ENCODE data around the gene DNASE2. TPM values are rescaled to one million over a fixed set of nuclear protein-coding genes. Genes with fewer than 3 reads are reported as not detected.

The DNASE2 gene
- total RNA-seq, 1 donor from 2014 or later, result 32.6 TPM

DNA sequence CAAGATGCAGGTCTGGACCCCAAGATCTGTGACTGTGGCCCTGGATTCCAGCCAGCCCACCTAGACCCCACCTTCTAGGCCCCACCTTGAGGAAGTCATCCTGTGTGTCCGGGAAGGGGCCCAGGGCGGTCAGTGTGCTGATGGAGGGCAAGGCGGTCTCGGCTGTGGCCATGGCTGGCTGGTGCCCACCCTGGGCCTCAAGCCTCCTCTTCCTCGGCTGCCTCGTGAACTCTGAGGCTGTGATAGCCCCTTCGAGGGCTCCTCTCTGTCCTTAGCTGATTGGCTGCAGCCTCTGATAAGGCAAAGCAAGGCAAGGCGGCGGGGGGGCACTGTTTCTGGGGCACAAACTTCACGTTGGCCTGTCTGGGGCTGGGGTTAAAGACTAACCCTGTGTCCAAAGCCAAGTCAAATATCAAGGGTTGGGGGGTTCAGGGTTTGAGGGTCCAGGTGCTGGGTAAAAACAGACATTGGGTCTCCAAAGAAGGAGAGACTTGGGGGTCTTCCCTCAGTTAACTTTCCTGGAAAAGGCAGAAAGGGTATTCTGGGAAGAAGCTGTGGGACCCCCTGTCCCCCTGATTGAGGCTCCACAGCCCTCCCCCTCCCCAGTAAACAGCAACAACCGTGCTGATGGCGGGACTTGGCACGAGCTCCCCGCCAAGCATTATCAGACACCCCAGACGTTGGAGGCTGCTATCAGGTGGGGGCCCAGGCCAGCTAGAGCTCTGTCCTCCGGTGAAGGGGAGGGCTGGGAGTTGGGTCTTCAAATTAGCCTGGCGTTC is 5.9 kb upstream of the DNASE2 start, which contains the start of gene KLF1:
Gene KLF1 (minus strand): TSS at position 233 of the 779 bp plus-strand sequence. CDS start 61 bp downstream, at position 172.
- intact Hi-C loops (cut with micrococcal nuclease), result no loop called here

DNA sequence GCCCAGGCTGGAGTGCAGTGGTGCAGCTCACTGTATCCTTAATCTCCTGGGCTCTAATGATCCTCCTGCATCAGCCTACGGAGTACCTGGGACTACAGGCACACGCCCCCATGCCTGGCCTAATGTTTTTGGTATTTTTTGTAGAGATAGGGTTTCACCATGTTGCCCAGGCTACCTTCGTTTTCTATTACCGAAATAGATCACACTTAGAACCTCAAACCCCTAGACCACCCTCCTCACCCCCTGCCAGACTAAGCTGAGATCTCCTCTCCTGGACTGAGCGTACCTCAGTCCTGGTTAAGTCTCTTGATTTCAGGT is 5.4 kb upstream of the DNASE2 start:
- intact Hi-C loops (cut with micrococcal nuclease), result no loop called here

DNA sequence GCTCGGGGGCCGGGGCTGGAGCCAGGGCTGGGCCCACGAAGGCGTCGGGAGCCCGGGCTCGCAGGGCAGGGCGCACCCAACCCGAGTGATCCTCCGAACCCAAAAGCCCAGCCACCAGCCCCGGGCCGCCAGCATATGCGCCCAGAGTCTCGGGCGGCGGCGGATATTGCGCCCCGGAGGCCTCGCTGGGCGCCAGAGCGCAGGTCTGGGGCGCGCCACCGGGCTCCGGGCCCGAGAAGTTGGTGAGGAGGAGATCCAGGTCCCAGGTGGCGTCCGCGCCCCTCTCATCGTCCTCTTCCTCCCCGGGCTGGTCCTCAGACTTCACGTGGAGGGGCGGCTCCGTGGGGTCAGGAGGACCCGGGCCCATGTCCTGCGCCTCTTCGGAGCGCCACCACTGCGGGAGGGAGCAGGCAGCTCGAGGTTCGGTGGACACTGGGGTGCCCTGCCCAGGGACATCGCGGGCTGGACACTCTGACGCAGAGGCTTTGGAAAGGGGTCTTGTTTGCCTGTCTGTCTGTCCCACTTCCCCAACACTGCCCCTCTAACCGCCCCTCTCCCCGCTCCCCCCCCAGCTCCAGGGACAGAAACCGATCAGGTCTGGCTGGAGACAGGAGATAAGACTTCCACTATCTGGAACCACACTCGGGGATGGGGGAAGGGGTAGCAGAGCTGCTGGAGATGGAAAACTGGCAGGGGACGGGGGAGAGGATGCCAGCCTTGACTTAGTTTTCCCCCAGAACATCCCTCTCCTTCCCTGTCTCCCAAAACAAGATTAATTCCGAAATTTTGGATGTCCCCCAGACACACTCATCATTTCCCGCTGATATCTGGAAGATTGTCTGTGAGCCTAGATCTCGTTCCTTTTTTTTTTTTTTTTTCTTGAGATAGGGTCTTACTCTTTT is 4.8 kb upstream of the DNASE2 start:
- intact Hi-C loops (cut with micrococcal nuclease), result loop anchor here (1.0 kb wide), 4 partner anchors 33 to 79 kb away; partner anchors contain the start of genes FARSA, RAD23A and SYCE2

DNA sequence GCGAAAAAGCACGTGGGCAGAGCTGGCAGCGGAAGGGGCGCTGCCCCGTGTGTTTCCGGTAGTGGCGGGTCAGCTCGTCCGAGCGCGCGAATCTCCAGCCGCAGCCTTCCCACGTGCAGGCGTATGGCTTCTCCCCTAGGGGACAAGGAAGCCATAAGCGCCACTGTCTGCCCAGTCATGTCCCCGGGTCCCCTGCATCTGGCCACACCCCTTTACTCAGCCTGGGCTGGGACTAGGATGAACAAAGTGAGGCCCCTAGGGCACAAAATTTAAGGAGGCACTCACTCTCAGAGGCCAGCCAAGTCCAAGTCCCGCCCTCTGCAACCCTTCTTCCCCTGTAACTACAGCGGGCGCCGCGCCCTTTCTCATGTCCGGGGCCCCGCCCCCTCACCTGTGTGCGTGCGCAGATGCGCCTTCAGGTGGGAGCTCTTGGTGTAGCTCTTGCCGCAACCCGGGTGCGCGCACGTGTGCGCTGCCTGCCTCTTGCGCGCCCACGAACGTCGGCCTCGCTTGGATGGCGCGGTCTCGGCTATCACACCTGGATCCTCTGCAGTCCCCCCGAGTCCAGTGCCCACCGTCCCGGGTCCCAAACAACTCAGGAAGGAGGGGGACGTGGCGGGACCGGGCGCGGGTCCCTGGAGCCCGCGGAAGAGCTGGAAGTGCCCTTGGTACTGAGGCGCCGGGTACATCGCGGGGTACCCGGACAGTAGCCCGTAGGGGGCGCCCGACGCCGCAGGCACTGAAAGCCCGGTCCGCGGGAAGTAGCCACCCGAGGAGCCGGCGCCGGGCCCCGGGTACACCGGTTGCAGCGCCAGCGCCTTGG is 3.9 kb upstream of the DNASE2 start:
- intact Hi-C loops (cut with micrococcal nuclease), result loop anchor here (1.0 kb wide), 4 partner anchors 34 to 80 kb away; partner anchors contain the start of genes FARSA, RAD23A and SYCE2

DNA sequence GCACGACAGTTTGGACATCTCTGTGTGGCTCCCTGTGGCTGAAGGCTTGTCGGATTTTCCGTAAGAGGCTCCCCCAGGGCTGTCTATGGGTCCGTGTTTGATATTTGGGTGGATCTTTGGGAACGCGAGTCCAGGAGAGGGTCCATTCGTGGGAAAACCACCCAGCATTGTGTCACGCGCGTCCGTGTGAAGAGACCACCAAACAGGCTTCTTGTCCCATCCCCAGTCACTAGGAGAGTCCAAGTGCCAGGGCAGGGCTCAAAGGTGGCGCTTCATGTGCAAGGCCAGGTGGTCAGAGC is 3.3 kb upstream of the DNASE2 start:
- intact Hi-C loops (cut with micrococcal nuclease), result no loop called here

DNA sequence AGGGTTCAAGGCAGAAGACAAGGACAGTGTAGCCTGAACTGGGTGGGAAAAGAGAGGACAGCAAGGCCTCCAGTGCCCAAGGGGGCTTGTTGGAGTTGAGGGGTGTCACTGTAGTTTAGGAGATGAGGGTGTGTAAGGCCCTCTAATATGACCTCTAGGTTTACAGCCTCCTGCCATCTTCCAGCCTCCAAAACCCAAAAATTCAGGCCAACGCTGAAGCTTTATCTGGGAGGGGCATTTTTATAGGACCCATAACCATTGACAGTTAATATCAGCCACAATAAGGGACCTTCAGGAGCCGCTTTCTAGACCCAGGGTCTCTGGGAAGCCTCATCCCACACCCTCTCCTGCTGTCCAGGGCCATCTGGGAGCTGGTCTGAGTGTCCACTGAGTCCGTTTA is 3.0 kb upstream of the DNASE2 start:
- intact Hi-C loops (cut with micrococcal nuclease), result no loop called here

DNA sequence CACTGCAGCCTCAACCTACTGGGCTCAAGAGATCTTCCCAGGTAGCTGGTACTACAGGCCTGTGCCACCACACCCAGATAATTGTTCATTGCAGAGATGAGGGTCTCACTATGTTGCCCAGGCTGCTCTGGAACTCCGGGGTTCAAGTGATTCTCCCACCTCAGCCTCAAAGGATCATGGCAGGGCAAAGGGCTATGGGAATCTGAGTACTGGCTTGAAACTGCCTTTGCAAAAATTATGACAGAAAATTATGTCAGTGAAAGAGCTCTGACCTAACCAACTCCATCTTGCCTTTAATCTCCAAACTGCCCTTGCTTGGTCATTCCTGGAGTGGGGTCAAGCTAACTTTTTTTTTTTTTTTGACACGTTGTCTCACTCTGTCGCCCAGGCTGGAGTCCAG is 1.3 kb upstream of the DNASE2 start:
- intact Hi-C loops (cut with micrococcal nuclease), result no loop called here

DNA sequence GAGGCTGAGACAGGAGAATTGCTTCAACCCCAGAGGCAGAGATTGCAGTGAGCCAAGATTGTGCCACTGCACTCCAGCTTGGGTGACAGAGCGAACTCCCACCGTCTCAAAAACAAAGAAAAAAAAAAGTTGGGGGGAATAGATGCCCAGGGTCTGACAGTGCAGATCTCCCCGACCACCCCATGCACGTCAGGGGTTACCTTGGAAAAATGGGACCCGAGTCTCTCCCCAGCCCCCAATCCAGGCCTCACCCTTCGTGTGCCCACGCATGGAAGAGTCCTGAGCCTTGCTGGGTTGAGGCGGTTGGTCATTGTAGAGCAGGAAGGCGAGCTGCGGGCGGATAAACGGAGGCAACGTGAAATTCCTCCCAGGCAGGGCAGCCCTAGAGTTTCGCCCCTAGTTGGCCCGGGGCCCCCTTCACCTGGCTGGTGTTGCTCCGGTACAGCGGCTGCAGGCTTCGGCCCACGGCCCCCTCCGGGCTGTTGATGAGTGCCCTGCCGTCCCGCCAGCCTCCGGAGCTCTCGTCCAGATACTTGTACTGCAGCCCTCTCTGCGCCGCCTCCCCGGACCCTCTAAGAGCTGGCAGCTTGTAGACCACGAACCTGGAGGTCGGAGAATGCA is 588 bp downstream of the DNASE2 start:
- intact Hi-C loops (cut with micrococcal nuclease), result loop anchor here (1.0 kb wide), 3 partner anchors 7 to 13 kb away; no protein-coding TSS in a partner anchor

DNA sequence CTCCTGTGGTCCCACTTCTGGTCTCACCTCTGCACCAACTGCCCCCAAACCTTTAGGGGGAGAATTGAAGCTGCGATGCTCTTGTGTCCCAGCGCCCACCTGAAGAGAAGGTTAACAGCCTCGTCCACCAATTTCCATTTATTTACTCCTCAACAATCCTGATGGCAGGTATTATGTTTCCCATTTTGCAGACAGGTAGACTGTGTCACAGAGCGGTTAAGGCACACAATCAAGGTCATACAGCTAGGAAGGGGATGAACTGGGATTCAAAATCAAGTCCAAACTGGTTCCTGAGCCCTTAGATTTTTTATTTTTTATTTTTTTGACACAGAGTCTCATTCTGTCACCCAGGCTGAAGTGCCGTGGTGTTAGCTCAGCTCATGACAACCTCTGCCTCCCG is 6.2 kb downstream of the DNASE2 start:
- intact Hi-C loops (cut with micrococcal nuclease), result no loop called here

DNA sequence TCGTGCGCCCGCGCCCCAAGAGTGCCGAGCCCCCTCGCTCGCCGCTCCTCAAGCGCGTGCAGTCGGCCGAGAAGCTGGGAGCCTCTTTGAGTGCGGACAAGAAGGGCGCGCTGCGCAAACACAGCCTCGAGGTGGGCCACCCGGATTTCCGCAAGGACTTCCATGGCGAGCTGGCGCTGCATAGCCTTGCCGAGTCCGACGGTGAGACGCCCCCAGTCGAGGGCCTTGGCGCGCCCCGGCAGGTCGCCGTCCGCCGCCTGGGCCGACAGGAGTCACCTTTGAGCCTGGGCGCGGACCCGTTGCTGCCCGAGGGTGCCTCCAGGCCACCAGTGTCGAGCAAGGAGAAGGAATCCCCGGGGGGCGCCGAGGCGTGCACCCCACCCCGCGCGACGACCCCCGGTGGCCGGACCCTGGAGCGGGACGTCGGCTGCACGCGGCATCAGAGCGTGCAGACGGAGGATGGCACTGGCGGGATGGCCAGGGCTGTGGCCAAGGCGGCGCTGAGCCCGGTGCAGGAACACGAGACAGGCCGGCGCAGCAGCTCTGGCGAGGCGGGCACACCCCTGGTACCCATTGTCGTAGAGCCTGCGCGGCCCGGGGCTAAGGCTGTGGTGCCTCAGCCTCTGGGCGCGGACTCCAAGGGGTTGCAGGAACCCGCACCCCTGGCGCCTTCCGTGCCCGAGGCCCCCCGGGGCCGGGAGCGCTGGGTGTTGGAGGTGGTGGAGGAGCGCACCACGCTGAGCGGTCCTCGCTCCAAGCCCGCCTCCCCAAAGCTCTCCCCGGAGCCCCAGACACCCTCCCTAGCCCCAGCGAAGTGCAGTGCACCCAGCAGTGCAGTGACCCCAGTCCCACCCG is 7.1 kb downstream of the DNASE2 start:
- intact Hi-C loops (cut with micrococcal nuclease), result loop anchor here (1.0 kb wide), 1 partner anchor 7 kb away; the partner anchor contains the start of gene DNASE2

DNA sequence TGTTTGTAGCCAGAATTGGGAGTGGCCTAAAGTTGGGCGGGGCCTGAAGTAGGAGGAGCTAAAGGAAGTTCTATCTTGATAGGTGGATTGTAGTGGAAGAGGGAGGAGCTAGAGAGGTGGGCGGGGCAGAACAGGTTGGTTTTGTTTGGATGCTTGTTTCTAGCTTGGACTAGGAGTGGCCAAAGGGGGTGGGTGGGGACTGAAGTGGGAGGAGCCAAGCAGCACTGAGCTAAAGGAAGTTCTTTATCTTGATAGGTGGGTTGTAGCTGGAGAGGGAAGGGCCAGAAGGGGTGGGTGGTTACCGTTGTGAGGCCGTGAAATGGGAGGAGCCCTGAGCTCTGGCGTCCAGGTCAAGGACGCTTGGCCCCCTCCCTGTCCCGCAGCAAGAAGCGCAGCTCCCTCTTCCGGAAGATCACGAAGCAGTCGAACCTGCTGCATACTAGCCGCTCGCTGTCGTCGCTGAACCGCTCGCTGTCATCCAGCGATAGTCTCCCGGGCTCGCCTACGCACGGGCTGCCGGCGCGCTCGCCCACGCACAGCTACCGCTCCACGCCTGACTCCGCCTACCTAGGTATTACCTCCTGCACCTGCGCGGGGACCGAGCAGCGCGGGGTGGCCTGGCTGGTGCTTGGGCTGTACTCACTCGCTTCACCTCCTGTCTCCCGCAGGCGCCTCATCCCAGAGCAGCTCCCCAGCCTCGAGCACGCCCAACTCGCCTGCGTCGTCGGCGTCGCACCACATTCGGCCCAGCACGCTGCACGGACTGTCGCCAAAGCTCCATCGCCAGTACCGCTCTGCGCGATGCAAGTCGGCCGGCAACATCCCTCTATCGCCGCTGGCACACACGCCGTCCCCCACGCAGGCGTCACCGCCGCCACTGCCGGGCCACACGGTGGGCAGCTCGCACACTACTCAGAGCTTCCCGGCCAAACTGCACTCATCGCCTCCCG is 8.0 kb downstream of the DNASE2 start:
- intact Hi-C loops (cut with micrococcal nuclease), result loop anchor here (1.0 kb wide), 1 partner anchor 8 kb away; the partner anchor contains the start of gene DNASE2

DNA sequence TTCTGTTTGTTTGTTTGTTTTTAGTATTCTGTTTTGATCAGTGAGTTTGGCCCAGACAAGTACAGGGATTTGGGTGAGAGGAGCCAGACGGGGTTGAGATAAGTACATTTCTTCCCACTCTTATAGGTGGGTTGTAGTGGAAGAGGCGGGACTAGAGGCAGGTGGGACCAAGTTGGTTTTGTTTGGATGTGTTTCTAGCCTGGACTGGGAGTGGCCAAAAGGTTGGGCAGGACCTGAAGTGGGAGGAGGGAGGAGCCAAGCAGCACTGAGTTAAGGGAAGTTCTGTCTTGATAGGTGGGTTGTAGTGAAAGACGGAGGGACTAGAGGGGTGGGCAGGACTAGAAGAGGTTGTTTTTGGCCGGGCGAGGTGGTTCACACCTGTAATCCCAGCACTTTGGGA is 9.0 kb downstream of the DNASE2 start:
- intact Hi-C loops (cut with micrococcal nuclease), result no loop called here

DNA sequence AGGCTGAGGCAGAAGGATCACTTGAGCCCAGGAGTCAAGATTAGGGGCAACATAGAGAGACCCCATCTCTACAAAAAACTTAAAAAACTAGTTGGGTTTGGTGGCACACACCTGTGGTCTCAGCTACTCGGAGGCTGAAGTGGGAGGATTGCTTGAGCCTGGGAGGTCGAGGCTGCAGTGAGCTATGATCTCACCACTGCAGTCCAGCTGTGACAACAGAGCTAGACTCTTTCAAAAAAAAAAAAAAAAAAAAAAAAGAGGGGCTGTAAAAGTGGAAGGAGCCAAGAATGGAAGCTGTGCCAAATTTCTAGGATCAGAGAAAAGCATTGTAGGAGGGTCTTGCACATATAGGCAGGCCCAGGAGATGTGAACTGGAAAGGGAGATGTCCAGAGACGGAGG is 9.6 kb downstream of the DNASE2 start:
- intact Hi-C loops (cut with micrococcal nuclease), result no loop called here

DNA sequence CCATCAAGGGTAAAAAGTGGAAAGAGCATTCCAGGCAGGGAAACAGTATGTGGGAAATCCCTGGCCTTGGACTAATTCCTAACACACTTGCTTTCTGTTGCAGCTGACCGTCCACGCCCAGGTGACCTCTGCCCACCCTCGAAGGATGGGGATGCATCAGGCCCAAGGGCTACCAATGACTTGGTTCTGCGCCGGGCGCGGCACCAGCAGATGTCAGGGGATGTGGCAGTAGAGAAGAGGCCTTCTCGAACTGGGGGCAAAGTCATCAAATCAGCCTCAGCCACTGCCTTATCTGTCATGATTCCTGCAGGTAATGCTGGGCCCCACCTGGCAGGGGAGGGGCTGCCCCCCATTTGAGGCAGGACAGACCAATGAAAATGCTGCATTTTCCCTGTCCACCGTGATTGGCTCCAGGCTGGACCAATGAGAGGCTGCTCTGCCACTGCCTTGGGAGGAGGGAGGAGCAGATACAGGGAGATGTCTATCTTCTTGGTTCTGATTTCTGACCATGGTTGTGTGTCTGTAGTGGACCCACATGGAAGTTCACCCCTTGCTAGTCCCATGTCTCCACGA is 12.6 kb downstream of the DNASE2 start:
- intact Hi-C loops (cut with micrococcal nuclease), result no loop called here

DNA sequence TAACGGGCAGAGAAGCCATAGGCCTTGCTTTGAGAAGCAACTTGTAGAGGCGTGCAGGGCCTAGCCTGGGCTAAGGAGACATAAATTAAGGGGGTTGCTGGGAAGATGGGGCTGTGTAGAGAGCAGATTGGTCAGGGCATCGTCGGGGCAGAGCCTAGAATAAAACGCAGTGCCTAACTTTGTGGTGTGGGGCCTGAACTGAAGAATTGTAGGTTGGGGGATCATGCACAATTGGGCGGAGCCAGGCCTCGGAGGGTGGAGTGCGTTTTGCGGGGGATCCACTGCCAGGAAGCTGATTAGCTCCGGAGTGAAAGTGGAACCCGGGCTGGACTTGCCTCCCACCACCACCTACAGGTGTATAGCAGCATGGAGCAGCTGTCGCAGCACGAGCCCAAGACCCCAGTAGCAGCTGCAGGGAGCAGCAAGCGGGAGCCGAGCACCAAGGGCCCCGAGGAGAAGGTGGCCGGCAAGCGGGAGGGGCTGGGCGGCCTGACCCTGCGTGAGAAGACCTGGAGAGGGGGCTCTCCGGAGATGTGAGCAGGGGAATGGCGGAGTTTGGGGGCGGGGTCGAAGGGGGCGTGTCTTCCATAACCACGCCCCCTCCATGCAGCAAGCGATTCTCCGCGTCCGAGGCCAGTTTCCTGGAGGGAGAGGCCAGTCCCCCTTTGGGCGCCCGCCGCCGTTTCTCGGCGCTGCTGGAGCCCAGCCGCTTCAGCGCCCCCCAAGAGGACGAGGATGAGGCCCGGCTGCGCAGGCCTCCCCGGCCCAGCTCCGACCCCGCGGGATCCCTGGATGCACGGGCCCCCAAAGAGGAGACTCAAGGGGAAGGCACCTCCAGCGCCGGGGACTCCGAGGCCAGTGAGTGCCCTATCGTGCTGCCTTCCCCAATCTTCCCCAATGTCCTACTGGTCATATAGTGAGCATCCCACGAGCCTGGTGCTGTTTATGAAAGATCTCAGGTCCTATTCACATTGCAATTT is 13.8 kb downstream of the DNASE2 start:
- intact Hi-C loops (cut with micrococcal nuclease), result loop anchor here (1.0 to 2.0 kb wide), 3 partner anchors 14 to 24 kb away; partner anchors contain the start of genes DNASE2 and GCDH

DNA sequence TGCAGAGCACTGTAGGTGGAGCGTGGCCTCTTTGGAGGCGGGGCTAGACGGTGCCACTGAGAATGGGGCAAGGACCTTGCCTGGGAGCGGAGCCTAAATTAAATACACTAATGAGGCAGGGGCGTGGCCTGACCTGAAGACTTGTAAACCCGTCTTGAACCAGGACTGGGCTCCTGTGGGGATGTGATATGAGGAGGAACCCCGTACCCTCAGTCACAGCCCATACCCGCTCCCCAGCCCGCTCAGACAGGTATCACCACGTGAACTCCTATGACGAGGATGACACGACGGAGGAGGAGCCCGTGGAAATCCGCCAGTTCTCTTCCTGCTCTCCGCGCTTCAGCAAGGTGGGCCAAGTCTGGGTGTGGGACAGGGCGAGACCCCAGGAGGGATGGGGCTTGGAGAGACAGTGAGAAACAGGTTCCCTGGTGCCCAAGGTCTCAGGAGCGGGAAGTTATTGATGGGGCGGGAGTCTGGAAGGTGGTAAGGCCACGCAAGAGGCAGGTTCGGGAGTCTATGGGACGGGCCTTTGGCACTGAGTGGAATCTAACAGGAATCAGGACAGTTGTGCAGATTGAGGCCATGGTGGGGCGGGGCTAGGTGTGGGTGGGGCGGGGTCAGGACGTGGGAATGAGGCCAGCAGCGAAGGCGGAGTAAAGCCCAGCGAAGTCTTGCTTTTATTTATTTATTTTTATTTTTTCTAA is 14.7 kb downstream of the DNASE2 start:
- intact Hi-C loops (cut with micrococcal nuclease), result loop anchor here (1.0 to 2.0 kb wide), 3 partner anchors 15 to 25 kb away; partner anchors contain the start of genes DNASE2 and GCDH
